WTC11 (cell line): ENCODE measurements around the gene ADPRS.

Experiments
- ATF2 ChIP-seq: sonication (generic); formaldehyde crosslinking; IDR thresholded peaks from 2 replicates; pipeline ENCODE4 v1.8.1; 2022; ENCODE audit warnings: low read depth, missing genetic modification reagents, borderline replicate concordance
- ATF3 ChIP-seq: sonication (generic); formaldehyde crosslinking; conservative IDR thresholded peaks from 2 replicates; pipeline ENCODE4 v1.8.1; 2022; ENCODE audit warnings: mild to moderate bottlenecking, missing genetic modification reagents
- CBFB ChIP-seq: sonication (generic); formaldehyde crosslinking; IDR thresholded peaks from 2 replicates; pipeline ENCODE4 v1.8.1; 2022; ENCODE audit warnings: mild to moderate bottlenecking, low read depth, missing genetic modification reagents
- CDX4 ChIP-seq: fragments of 250-450 bp; sonication (Bioruptor Pico); IDR thresholded peaks from 2 replicates; pipeline ENCODE4 v1.9.0; 2021; ENCODE audit warnings: moderate library complexity, mild to moderate bottlenecking, inconsistent platforms, borderline replicate concordance
- CTCF ChIP-seq: fragments of 200-600 bp; IDR thresholded peaks from 2 replicates; pipeline ENCODE4 v1.8.0; 2022; ENCODE audit warnings: antibody characterized with exemption
- E2F5 ChIP-seq: sonication (generic); formaldehyde crosslinking; IDR thresholded peaks from 2 replicates; pipeline ENCODE4 v1.8.1; 2022; ENCODE audit warnings: mild to moderate bottlenecking, moderate library complexity, missing genetic modification reagents
- IRF2 ChIP-seq: sonication (generic); formaldehyde crosslinking; IDR thresholded peaks from 2 replicates; pipeline ENCODE4 v1.8.0; 2022; ENCODE audit warnings: low read depth, missing genetic modification reagents, borderline replicate concordance
- MAX ChIP-seq: sonication (generic); formaldehyde crosslinking; IDR thresholded peaks from 2 replicates; pipeline ENCODE4 v1.8.0; 2022; ENCODE audit warnings: mild to moderate bottlenecking, missing genetic modification reagents
- RELA ChIP-seq: sonication (generic); formaldehyde crosslinking; IDR thresholded peaks from 2 replicates; pipeline ENCODE4 v1.8.1; 2022; ENCODE audit warnings: missing genetic modification reagents, mild to moderate bottlenecking, borderline replicate concordance
- ZMAT4 ChIP-seq: fragments of 250-450 bp; sonication (Bioruptor Pico); IDR thresholded peaks from 2 replicates; pipeline ENCODE4 v1.9.0; 2021; ENCODE audit warnings: mild to moderate bottlenecking
- ZNF281 ChIP-seq: sonication (generic); formaldehyde crosslinking; IDR thresholded peaks from 2 replicates; pipeline ENCODE4 v1.8.0; 2023; ENCODE audit warnings: mild to moderate bottlenecking, missing genetic modification reagents
- ZNF671 ChIP-seq: fragments of 250-450 bp; sonication (Bioruptor Pico); IDR thresholded peaks from 2 replicates; pipeline ENCODE4 v1.8.0; 2021; ENCODE audit warnings: mild to moderate bottlenecking

GRCh38 chr1:36124404-36125128, 35.9 kb downstream of the ADPRS start:
- TF ChIP-seq CTCF (no peak), RELA (no peak), ZNF671 (no peak), E2F5 (CRISPR knock-in tag) (no peak), CBFB (CRISPR knock-in tag) (no peak), ATF2 (no peak), CDX4 (CRISPR knock-in tag) (no peak), ZNF281 (no peak), MAX (CRISPR knock-in tag) (no peak), ATF3 (CRISPR knock-in tag) (no peak), IRF2 (no peak), ZMAT4 (no peak)
